ENCODE measurements around the gene VRTN.

VRTN gene

DNA sequence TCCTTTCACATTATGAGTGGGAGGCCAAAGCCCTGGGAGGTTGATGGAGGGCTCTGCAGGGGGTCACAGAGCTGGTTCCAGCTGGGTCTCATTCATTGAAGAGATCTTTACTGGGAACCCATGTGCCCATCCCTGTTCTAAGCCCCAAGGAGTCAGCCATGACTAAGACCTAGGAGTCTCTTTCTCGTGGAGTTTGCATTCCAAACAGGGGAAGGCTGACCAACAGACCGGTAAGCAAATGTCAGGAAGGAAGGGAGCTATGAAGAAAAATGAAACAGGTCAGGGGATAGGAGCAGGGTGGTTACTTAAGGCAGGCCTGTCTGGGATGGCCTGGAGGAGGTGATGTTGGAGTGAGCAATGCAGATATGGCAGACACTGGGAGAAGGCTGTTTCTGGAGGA is 46.3 kb downstream of the VRTN start:
- DNase-seq (ENCODE audit: low read depth, low spot score), result no peak

DNA sequence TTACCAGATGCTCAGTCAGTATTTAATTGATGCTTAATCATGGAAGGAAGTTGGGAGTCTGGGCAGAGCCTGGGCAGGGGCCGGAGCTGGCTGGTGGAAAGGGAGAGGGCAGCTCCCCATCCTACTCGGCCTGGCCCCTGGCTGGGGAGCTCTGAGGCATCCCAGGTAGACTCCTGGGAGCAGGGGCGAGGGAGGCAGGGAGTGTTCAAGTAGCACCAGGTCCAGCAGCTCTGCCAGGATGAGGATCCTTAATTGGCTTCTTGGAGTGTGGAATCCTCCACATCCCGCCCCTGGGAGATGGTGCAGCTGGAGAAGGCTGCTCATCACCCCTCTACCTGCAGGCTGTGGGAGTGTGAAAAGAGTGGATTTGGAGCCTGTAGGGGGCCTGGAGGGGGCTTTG is 46.8 kb downstream of the VRTN start:
- no peak for DNase-seq (ENCODE audit: low read depth, low spot score)

DNA sequence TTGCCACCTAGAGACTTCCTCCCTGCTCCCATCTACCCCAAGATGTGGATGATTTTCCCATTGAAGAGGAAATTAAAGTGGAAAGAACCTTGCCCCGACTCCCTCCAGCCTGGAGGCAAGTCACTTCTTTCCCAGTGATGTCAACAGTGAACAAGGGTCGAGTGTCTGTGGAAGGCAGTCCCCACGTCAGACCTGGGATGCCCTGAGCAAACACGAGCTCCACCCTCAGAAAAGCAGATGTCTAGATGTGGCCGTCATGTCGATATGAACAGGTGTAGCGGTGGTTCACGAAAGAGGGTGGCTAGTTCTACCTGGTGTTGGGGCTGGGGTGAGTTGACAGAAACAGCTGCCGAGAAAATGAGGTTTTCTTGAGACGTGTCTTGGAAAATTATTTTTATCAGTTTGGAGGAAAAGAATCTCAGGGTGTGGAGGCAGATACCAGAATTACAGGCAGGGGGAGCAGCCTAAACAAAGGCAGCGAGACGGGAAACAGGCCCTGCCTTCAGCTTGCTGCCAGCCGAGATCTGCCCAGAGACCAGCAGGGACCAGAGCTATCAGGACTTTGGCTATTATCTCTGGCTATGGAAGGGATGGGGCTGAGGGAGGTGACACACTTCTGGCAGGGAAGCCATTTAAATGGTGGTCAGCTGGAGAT is 51.9 kb downstream of the VRTN start:
- DNase-seq (ENCODE audit: low read depth, low spot score), result no peak

DNA sequence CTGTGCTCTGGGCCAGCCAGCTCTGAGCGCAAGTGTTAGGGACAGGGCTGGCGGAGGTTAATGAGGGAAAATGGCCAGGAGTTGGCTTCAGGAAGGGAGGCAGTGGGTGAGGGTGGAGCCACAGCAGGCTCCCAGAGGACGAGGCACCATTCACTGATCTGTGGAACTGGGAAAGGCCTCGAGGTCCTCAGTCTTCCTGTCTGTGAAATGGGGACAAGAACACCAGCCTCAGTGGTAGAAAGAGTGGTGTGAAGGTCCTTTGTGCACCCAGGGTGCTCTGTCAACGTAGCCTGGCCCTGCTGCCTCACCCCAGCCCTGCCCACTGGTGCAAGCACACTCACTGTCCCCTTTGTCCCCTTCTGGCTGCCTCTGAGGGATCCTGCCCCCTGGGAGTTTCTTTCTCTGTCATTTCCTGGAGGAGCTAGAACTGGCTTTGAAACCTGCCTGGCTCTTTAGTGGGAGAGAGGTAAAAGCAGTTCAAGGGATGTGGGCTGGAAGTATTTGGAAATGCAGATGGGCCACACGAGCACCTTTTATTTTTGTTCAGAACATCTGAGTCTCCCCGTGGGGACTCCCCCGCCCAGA is 52.7 kb downstream of the VRTN start:
- no peak for DNase-seq (ENCODE audit: low read depth, low spot score)

DNA sequence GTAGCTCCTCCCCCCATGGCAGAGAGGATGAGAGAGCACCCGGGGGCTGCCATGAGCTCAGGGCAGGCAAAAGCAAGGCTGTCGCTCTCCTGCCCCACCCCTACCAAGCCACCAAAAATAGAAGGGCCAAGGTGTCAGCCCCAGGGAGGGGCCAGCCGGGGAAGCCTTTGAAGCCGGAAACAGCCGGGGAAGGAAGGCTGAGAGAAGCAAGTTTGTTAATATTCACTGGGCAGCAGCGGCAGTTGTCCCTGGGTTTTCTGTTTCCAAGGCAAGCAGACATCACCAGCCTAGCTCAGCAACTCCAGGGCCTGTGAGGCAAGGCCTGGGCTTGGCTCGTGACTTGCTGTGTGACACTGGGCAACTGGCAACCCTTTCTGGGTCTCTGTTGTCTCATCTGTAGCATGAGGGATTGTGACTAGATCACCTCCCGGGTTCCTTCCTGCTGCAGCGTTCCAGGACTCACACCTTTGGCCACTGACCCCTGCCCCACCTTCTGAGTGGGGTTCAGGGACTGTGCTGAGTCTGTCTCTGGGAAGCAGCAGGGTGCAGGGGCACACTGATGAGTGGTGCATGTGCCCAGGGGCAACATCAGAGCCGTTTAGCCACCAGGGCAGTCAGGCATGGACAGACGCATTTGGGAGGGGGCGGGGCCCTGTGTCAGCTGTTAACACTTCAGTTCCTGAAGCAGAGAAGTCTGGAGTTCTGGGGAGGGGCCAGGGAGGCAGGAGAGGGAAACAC is 53.4 kb downstream of the VRTN start:
- no peak for DNase-seq (ENCODE audit: low read depth, low spot score)

DNA sequence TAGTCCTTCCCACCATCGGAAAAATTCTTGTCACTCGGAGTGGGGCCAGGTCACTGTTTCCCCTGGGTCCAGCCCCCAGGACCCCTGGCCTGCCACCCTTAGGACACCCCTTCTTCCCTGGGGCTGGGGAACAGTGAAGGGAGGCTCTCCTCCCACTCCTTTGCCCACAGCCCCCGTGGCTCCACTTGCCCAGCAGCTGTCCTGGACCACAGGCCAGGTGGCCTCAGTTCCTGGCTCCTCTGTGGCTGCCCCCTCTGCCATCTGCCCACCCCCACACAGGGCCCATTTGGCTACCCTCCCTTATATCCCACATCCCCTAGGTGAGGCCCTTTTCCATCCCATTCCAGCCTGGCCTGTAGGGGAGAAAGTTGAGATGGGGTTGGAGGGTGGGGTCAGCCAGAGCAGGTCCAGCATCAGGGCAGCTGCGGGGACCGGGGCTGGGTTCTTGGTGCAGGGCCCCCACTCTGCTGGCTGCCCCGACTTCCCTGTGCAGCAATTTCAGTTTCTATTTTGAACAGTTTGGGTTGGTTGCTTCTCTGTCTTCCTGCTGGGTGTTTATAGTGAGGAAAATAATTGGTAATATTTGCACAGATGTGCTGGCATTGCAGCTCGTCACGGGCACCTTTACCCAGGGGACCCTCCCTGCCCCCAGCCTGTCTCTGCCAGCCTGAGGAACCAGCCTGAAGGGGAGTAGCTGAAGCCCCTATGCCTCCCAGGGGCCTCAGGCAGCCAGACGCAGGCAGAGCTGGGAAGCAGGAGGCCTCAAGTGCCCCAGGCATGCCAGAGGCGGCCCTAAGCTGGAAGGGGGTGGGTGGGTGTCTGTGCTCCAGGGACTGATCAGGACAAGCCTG is 54.4 kb downstream of the VRTN start:
- DNase-seq (ENCODE audit: low read depth, low spot score), result no peak

DNA sequence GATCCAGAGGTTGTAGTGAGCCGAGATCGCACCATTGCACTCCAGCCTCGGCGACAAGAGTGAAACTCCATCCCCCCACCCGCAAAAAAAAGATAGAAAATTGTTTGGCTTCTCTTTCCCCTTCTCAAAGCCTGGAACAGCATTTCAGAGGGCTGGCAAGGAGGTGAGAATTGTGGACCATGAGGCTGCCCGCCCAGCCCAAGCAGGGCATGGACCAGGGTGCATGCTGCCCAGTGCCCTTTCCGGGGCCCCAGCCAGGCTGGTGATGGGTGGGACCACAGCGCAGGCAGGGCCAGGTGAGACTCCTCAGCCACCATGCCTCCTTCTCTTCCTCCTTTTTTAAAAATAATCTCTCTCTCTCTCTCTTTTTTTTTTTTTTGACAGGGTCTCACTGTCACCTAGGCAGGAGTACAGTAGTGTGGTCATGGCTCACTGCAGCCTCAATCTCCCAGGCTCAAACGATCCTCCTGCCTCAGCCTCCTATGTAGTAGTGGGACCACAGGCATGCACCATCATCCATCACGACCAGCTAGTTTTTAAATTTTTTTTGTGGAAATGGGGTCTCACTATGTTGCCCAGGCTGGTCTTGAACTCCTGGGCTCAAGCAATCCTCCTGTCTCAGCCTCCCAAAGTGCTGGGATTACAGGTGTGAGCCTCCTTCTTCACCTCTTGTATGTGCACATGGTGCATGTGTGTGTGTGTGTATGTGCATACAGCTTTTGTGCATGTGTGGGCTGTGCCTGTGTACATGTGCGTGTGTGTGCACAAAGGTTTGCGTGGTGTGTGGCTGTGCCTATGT is 55.5 kb downstream of the VRTN start:
- no peak for DNase-seq (ENCODE audit: low read depth, low spot score)

DNA sequence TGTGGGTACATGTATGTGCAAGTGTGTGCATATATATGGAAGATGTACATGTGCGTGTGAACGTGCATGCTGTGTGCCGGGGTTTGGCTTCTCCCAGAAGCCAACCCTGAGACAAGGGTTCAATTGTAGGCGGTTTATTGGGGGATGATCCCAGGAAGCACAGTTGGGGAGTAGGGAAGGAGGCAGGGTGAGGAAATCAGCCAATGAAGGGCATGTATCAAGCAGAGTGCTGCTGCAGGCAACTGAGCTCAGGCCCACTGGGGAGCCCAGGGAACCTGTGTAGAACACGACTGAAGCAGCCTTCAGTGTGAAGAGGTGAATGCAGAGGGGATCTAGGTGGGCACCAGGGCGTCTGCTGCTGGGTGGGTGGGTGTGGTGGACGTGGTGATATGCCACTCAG is 56.2 kb downstream of the VRTN start:
- DNase-seq (ENCODE audit: low read depth, low spot score), result no peak

DNA sequence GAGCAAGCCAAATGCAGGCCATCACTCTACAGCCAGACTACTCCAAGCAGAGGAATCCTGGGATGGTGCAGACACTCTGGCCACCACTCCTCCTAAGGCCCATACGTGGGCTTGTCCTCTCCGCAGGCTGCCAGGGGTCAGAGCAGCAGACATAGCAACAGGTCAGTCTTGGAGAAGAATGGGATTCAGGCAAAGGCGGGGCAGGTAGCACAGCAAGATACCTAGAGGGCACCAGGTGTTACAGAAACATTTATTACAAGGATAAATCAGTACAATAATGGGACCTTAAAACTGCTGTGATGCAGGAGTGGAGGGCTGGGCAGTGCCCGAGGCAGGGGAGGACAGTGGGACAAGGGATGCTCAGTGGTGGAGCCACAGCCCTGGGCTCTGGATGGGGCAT is 57.4 kb downstream of the VRTN start:
- no peak for DNase-seq (ENCODE audit: low read depth, low spot score)

DNA sequence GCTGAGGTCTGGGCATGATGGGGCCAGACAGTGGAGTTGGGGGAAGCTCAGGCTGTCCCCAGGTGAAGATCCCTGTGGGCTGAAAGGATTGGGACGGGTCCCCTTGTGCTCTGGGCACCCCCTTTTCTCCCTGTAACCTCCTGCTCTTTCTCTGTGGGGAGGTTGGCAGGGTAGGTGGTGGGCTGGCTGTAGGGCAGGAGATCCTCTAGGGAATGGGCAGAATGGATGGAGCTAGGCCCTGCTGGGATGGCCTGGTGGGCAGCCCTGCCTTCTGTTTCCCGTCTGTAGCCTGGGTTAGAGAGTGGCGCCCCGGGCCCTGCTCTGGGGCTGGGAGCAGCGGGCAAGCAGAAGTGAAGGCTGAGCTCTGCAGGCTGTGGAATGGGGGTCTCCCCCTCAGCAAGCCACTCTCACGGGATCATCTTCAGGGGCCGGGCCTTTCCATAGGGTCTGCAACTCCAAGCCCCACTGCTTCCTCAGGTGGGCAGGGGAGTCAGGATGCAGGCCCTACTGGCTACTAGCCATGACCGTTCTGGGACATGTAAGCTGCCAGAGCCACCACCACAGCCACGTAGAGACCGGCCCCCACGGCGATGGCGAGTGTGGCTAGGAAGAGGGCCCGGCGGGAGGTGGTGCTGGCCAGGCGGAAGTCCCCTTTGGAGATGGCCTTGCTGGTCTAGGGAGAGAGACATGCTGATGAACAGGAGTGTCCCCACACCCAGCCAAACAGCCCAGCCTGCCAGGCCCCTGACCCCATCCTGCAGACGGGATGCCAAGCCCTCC is 58.9 kb downstream of the VRTN start:
- DNase-seq (ENCODE audit: low read depth, low spot score), result no peak

DNA sequence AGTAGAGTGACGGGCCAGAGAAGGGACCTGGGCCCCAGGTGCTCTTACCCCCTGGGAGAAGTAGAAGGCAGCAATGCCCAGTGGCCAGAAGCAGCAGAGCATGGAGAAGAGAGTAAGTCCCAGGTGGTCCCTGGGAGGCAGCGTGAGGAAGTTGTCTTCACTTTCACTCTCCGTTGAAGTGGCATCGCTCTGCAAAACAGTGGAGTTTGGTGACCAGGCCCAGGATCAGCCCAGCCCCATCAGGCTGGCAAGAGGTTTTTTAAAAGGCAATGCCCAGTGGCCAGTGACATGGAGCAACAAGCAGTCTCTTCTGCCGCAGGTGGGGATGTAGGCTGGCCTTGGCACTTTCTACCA is 59.5 kb downstream of the VRTN start:
- DNase-seq (ENCODE audit: low read depth, low spot score), result no peak

DNA sequence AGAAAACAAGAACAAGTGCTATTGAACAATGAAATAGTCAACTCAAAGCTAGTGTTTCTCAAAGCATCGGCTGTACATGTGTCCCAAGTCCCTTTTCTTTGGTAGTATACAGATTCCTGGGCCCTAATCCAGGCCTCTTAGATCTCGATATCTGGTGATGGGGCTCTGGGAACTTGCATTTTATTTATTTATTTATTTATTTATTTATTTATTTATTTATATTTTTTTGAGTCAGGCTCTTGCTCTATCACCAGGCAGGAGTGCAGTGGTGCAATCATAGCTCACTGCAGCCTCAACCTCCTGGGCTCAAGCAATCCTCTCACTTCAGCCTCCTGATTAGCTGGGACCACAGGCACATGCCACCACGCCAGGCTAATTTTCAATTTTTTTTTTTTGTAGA is 60.6 kb downstream of the VRTN start:
- no peak for DNase-seq (ENCODE audit: low read depth, low spot score)

DNA sequence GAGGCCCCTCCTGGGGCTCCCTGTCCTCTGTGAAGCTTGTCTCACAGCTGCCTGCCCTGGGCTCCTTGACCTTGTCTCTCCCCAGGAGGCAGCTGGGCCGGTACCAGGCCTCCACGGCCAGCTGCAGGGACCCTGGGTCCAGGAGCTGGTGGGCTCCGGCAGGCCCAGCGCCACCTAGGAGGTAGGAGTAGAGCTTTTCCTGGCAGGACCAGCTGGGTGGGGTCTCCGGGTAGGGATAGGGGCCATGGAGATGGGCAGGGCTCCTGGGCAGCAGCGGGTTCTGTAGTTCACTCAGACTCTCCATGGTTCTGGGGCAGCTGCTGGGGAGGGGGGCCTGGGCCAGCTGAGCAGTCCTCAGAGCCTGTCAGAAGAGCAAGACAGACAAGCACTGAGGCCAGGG is 61.2 kb downstream of the VRTN start:
- DNase-seq (ENCODE audit: low read depth, low spot score), result no peak

Data from astrocyte of the hippocampus (primary cell).